Mucosa of descending colon (tissue), 3 donors: Measurements from ENCODE around the gene ARMS2. TPM values are rescaled to one million over a fixed set of nuclear protein-coding genes. Genes with fewer than 3 reads are reported as not detected.

Source experiments
- ATAC-seq: fragments of 200-7000 bp; cut with Tn5 transposase; one replicate; pipeline ENCODE4 v1.9.1; 2020; ENCODE audit warnings: mild to moderate bottlenecking, moderate library complexity
- DNase-seq, 3 donors: peaks; one replicate each; pipeline ENCODE4 v3.0.0-alpha.2; 2020
- H3K36me3 ChIP-seq: fragments of 200-600 bp; one replicate; pipeline ENCODE4 v1.8.0; 2021; ENCODE audit warnings: low read depth, mild to moderate bottlenecking
- H3K4me1 ChIP-seq: fragments of 200-600 bp; one replicate; pipeline ENCODE4 v1.8.0; 2021; ENCODE audit warnings: low read depth, mild to moderate bottlenecking
- H3K4me3 ChIP-seq: fragments of 200-600 bp; one replicate; pipeline ENCODE4 v1.8.0; 2021; ENCODE audit warnings: mild to moderate bottlenecking
- H3K9me3 ChIP-seq: fragments of 200-600 bp; one replicate; pipeline ENCODE4 v1.8.0; 2021; ENCODE audit warnings: mild to moderate bottlenecking
- CTCF ChIP-seq: fragments of 200-600 bp; IDR thresholded peaks from one replicate; pipeline ENCODE4 v1.8.0; 2022; ENCODE audit warnings: antibody characterized with exemption, mild to moderate bottlenecking
- intact Hi-C, 2 donors: fragments of 100-400 bp; cut with DNase I in 1 of 2; cut with micrococcal nuclease in 1 of 2; formaldehyde crosslinking; loops; one replicate each; pipeline versions ENCODE4 v1.11.0 to v1.11.1; 2022; cut with DNase I, micrococcal nuclease
- total RNA-seq, 3 donors: library from RNA; stranded (reverse); fragmentation: NEBNext Ultra II Directional in 2 of 3; extraction: Animal tissue kit (Norgen Biotek cat#: 25700) in 2 of 3; gene quantifications; one replicate each; pipeline versions ENCODE4 v1.2.1 to v1.2.4, GENCODE V29; 2021 to 2023
- donor health status: DM: no; HTN: no; CAD: no; lungs with moderate emphysema.
- donor health status: DM: no; HTN: no; CAD: no.
- donor health status: DM: no; HTN: yes; CAD: no.

Gene ARMS2
- total RNA-seq, 3 donors from 2014 or later, result not detected

GRCh38 chr10:122460891-122461293 lies 6.4 kb downstream of the ARMS2 start:
- TF ChIP-seq CTCF, result no peak
- DNase-seq (no peak), ATAC-seq (no peak)
- peaks cover 15% of the 10 kb centered on the region for H3K4me1 ChIP-seq
- H3K9me3 ChIP-seq, result no peaks in the 10 kb centered on the region
- H3K4me3 ChIP-seq, result no peak overlapping the region
- intact Hi-C loops, result no loop called here
- no peaks in the 10 kb centered on the region for H3K36me3 ChIP-seq

- TF ChIP-seq CTCF, result no peak
- peaks cover 15% of the 10 kb centered on the region for H3K4me1 ChIP-seq
- peak; percentile 64 for ATAC-seq
- no peaks in the 10 kb centered on the region for H3K9me3 ChIP-seq
- intact Hi-C loops, result no loop called here
- no peaks in the 10 kb centered on the region for H3K36me3 ChIP-seq
- H3K4me3 ChIP-seq, result peak within 1 kb of the TSS; percentile 19
- peak; percentile 44 to 72 (median 62) for DNase-seq
Observed at GRCh38 chr10:122461367-122461728, 6.9 kb downstream of the ARMS2 start, which contains the start of gene HTRA1. HTRA1 (plus strand) TSS chr10:122461553; CDS start chr10:122461653, 100 bp downstream.

GRCh38 chr10:122461729-122462532 lies 7.5 kb downstream of the ARMS2 start:
- Histone ChIP-seq H3K36me3 (no peaks in the 10 kb centered on the region), H3K4me1 (peaks cover 15% of the 10 kb centered on the region), H3K4me3 (peak overlapping the region; percentile 19), H3K9me3 (no peaks in the 10 kb centered on the region)
- intact Hi-C loops, result no loop called here
- no peak for TF ChIP-seq CTCF
- ATAC-seq (peak; percentile 68), DNase-seq (peak in 2 of 3 donors; percentile 25 to 57)

GRCh38 chr10:122462533-122463465 lies 8.3 kb downstream of the ARMS2 start:
- H3K36me3 ChIP-seq, result no peaks in the 10 kb centered on the region
- peaks cover 15% of the 10 kb centered on the region for H3K4me1 ChIP-seq
- ATAC-seq, result peak; percentile 16
- TF ChIP-seq CTCF, result no peak
- no peaks in the 10 kb centered on the region for H3K9me3 ChIP-seq
- no peak overlapping the region for H3K4me3 ChIP-seq
- intact Hi-C loops, result no loop called here
- peak in 1 of 3 donors; percentile 40 for DNase-seq

- DNase-seq (no peak), ATAC-seq (no peak)
- Histone ChIP-seq H3K36me3 (no peaks in the 10 kb centered on the region), H3K9me3 (no peaks in the 10 kb centered on the region), H3K4me1 (peaks cover 15% of the 10 kb centered on the region), H3K4me3 (no peak overlapping the region)
- intact Hi-C loops, result no loop called here
- TF ChIP-seq CTCF, result no peak
Observed at GRCh38 chr10:122463466-122464249, 9.2 kb downstream of the ARMS2 start.
